GM12878 (cell line): ENCODE data around the gene PLOD3. TPM values are rescaled to one million over a fixed set of nuclear protein-coding genes. Genes with fewer than 3 reads are reported as not detected.

ENCODE experiments used
- ATAC-seq: fragments of 200-7000 bp; cut with Tn5 transposase; 3 replicates; pipeline ENCODE4 v1.9.1; 2020; ENCODE audit warnings: mild to moderate bottlenecking, moderate library complexity
- BruUV-seq: library from RNA; stranded (reverse); fragments of 400-500 nt; replicated peaks from 2 replicates; lab custom pipeline; 2021; lab: Mats Ljungman, UMichigan
- CTCF ChIA-PET: fragments of 300-600 bp; sonication (Branson Sonifier 250); formaldehyde crosslinking; extraction: SDS; loops from one replicate; lab custom pipeline; 2021; ENCODE audit warnings: inconsistent platforms; lab: Yijun Ruan, JAX
- POLR2A ChIA-PET: fragments of 350-600 bp; formaldehyde crosslinking; extraction: SDS; loops from one replicate; lab custom pipeline; 2021; ENCODE audit warnings: inconsistent platforms; lab: Charles Lee
- RAD21 ChIA-PET: fragments of 300-600 bp; sonication (Branson Sonifier 250); formaldehyde crosslinking; loops from one replicate; lab custom pipeline; 2023; ENCODE audit warnings: antibody characterized with exemption; ENCODE audit not compliant: unreplicated experiment; lab: Charles Lee
- SMC1A ChIA-PET: fragments of 300-600 bp; sonication (Branson Sonifier 250); formaldehyde crosslinking; loops from one replicate; lab custom pipeline; 2023; ENCODE audit not compliant: unreplicated experiment, uncharacterized antibody; lab: Charles Lee
- DNase-seq: peaks from one replicate; pipeline ENCODE4 v3.0.0-alpha.2; 2011; ENCODE audit warnings: low read depth, low spot score
- FAIRE-seq: peaks from 3 replicates; lab custom pipeline; 2011; peaks lifted over from hg19 to GRCh38; lab: Jason Lieb, UNC
- H2AFZ ChIP-seq: 2 replicates; pipeline ENCODE4 v1.6.0; 2011; ENCODE audit warnings: low read depth, low read length, control low read depth; ENCODE audit not compliant: control insufficient read depth
- H3K27ac ChIP-seq: 2 replicates; pipeline ENCODE4 v1.5.1; 2011; ENCODE audit warnings: control low read depth; ENCODE audit not compliant: control insufficient read depth, insufficient read depth
- H3K27me3 ChIP-seq, 2 experiments: replicated peaks in 1 of 2; 2 replicates each; pipeline versions ENCODE4 v1.6.0 to v1.6.1; 2011; ENCODE audit warnings: low read length in 1 of 2; ENCODE audit not compliant: control insufficient read depth in 2 of 2, insufficient read depth in 2 of 2
- H3K36me3 ChIP-seq, 2 experiments: 2 replicates each; pipeline ENCODE4 v1.5.1; 2011; ENCODE audit warnings: low read length in 1 of 2; ENCODE audit not compliant: control insufficient read depth in 2 of 2, insufficient read depth in 2 of 2
- H3K4me1 ChIP-seq: 2 replicates; pipeline ENCODE4 v1.6.1; 2011; ENCODE audit warnings: mild to moderate bottlenecking, low read length, moderate library complexity, mixed read lengths; ENCODE audit not compliant: control insufficient read depth, insufficient read depth
- H3K4me2 ChIP-seq: 2 replicates; pipeline ENCODE4 v1.6.0; 2011; ENCODE audit warnings: control low read depth; ENCODE audit not compliant: control insufficient read depth, insufficient read depth
- H3K4me3 ChIP-seq: fragments of 200-600 bp; sonication (generic); 2 replicates; pipeline ENCODE4 v1.5.1; 2016
- H3K79me2 ChIP-seq: 2 replicates; pipeline ENCODE4 v1.6.0; 2011; ENCODE audit warnings: low read length; ENCODE audit not compliant: control insufficient read depth, insufficient read depth
- H3K9ac ChIP-seq: 2 replicates; pipeline ENCODE4 v1.8.0; 2011; ENCODE audit warnings: low read length, control low read depth, mixed read lengths; ENCODE audit not compliant: control insufficient read depth, insufficient read depth
- H3K9me3 ChIP-seq: replicated peaks from 3 replicates; pipeline ENCODE4 v1.5.1; 2011; ENCODE audit warnings: mild to moderate bottlenecking, low read length; ENCODE audit not compliant: control insufficient read depth, insufficient read depth
- H4K20me1 ChIP-seq: 2 replicates; pipeline ENCODE4 v1.6.0; 2011; ENCODE audit not compliant: control insufficient read depth, insufficient read depth
- CTCF ChIP-seq, 3 experiments: IDR thresholded peaks in 2 of 3; conservative IDR thresholded peaks in 1 of 3; 2 replicates each; pipeline ENCODE4 v1.5.1; 2011; ENCODE audit warnings: low read depth in 3 of 3, low read length in 3 of 3, mild to moderate bottlenecking in 3 of 3, control low read depth in 2 of 3, moderate library complexity in 2 of 3, inconsistent platforms in 1 of 3, mixed read lengths in 1 of 3; ENCODE audit not compliant: control insufficient read depth in 2 of 3, insufficient read depth in 1 of 3; ENCODE audit errors: extremely low read depth in 1 of 3
- KLF5 ChIP-seq: fragments of 450-650 bp; IDR thresholded peaks from 2 replicates; pipeline ENCODE4 v1.6.1; 2014; ENCODE audit warnings: mild to moderate bottlenecking; ENCODE audit not compliant: partially characterized antibody
- YBX1 ChIP-seq: fragments of 450-650 bp; IDR thresholded peaks from 2 replicates; pipeline ENCODE4 v1.6.1; 2016; ENCODE audit warnings: antibody characterized with exemption
- ZBTB40 ChIP-seq: fragments of 450-650 bp; IDR thresholded peaks from 2 replicates; pipeline ENCODE4 v1.6.1; 2016; ENCODE audit warnings: mild to moderate bottlenecking, moderate library complexity, borderline replicate concordance
- ZNF687 ChIP-seq: fragments of 450-650 bp; IDR thresholded peaks from 2 replicates; pipeline ENCODE4 v1.6.1; 2017; ENCODE audit warnings: mild to moderate bottlenecking, moderate library complexity
- whole genome bisulfite sequencing: methylation state at CpG from one replicate; pipeline ENCODE4 v1.1.6; 2016; ENCODE audit warnings: low lambda C conversion rate; ENCODE audit not compliant: insufficient replicate concordance, insufficient coverage; ENCODE audit errors: missing lambda C conversion rate; 5-methylcytosine and 5-hydroxymethylcytosine counted together
- in situ Hi-C: fragments of 300-500 bp; cut with MboI; formaldehyde crosslinking; loops from 9 replicates; pipeline ENCODE4 v1.14.3; 2018; ENCODE audit warnings: mixed read lengths
- intact Hi-C: fragments of 100-400 bp; cut with micrococcal nuclease; formaldehyde crosslinking; loops from one replicate; pipeline ENCODE4 v1.14.2; 2022; ENCODE audit not compliant: unreplicated experiment
- polyA plus RNA-seq, 11 experiments: library from polyadenylated mRNA; depleted of rRNA in 4 of 11; unstranded in 6 of 11; stranded (reverse) in 5 of 11; fragments of >200 nt; fragmentation: Nextera tagmentation in 4 of 11; fragmentation: Illumina TruSeq in 1 of 11; extraction: Ambion mirVana in 4 of 11; extraction: Trizol in 1 of 11; gene quantifications; 1 replicate in 1 of 11; 2 replicates in 10 of 11; pipeline versions ENCODE4 v1.2.1 to v1.2.3, GENCODE V29; 2011 to 2016; ENCODE audit warnings: inconsistent platforms in 2 of 11, missing spikeins in 2 of 11, low read depth in 1 of 11
- total RNA-seq, 4 experiments: library from RNA; depleted of rRNA in 3 of 4; stranded (reverse); fragments of >200 nt in 3 of 4; fragmentation: Illumina TruSeq in 1 of 4; extraction: Trizol in 1 of 4; gene quantifications; 2 replicates each; pipeline versions ENCODE4 v1.2.1 to v1.2.3, GENCODE V29; 2013 to 2021

Gene PLOD3
- total and polyA plus RNA-seq, 10 of the 15 experiments (the other 5 are each of a cell fraction or from before 2014, with no cell fraction given): 0.53 to 27.8 (median 15.1) TPM

GRCh38 chr7:101217388-101218235 is at the start of gene PLOD3, which contains the start of gene ZNHIT1 (continued):
- peak; percentile 94 for TF ChIP-seq ZBTB40

GRCh38 chr7:101265622-101266516 is 48.5 kb upstream of the PLOD3 start:
- RAD21 ChIA-PET: no interaction called here
- no peaks in the 10 kb centered on the region for H3K4me1 ChIP-seq
- SMC1A ChIA-PET: interaction anchor here (2.0 kb wide), 1 partner anchor 22 kb away, joined by 5 read pairs; no protein-coding TSS in a partner anchor
- DNase-seq (no peak), ATAC-seq (0 out of 3 replicates have a peak, but pooled peaks have one; percentile 17), FAIRE-seq (no peak)
- POLR2A ChIA-PET: no interaction called here
- H3K27me3 ChIP-seq: no peaks in the 10 kb centered on the region
- H3K9me3 ChIP-seq: no peaks in the 10 kb centered on the region
- intact Hi-C loops: no loop called here
- no peaks in the 10 kb centered on the region for H3K36me3 ChIP-seq
- no peaks in the 10 kb centered on the region for H3K79me2 ChIP-seq
- no peak overlapping the region for H3K4me2 ChIP-seq
- no peak overlapping the region for H3K27ac ChIP-seq
- H2AFZ ChIP-seq: no peak overlapping the region
- CTCF ChIA-PET: interaction anchor here (1.0 to 1.8 kb wide), 3 partner anchors 11 to 122 kb away, joined by 3 to 5 read pairs (median 3); no protein-coding TSS in a partner anchor
- no peak overlapping the region for H3K4me3 ChIP-seq
- 37% methylated on average over 17 of the region's 17 CpGs for WGBS
- BruUV-seq: no TSS peak
- in situ Hi-C loops: no loop called here
- no peak overlapping the region for H3K9ac ChIP-seq
- H4K20me1 ChIP-seq: no peaks in the 10 kb centered on the region
- TF ChIP-seq ZNF687 (no peak), KLF5 (no peak), YBX1 (no peak), CTCF (IDR thresholded peaks at IDR 0.05 in 2 of 3, conservative IDR thresholded peaks at IDR 0.05 in 1 of 3; ENCODE audit: control insufficient read depth in 2 of 3, extremely low read depth in 1 of 3, insufficient read depth in 1 of 3, low read depth in 3 of 3, low read length in 3 of 3) (no peak)
